Suppressor macrophage (primary cell): Measurements from ENCODE around the gene BSG.
"Not testable (repeated sequence)": the region's sequence is repeated elsewhere in the genome, so short reads cannot be mapped to it uniquely, and the experiment has no call there.

Source experiments
- DNase-seq, 4 experiments: peaks; one replicate each; pipeline ENCODE4 v3.0.0-alpha.2; 2020 to 2022

BSG gene

GRCh38 chr19:588093-588740, 15.8 kb downstream of the BSG start:
- peak; percentile 67 to 87 (median 80) for DNase-seq

GRCh38 chr19:588741-589692, 16.6 kb downstream of the BSG start:
- DNase-seq: peak in 1 of 4 experiments; percentile 43

- peak in 1 of 4 experiments; percentile 18 for DNase-seq
Observed at GRCh38 chr19:589693-590395, 17.4 kb downstream of the BSG start, which contains the start of gene HCN2. Gene HCN2, plus strand, starts transcription at chr19:589881. Its CDS starts 65 bp downstream, at chr19:589946.

GRCh38 chr19:590396-590745, 18.0 kb downstream of the BSG start:
- DNase-seq: peak in 1 of 4 experiments; percentile 59

GRCh38 chr19:590750-591098, 18.3 kb downstream of the BSG start:
- DNase-seq: no peak

GRCh38 chr19:591099-591958, 18.9 kb downstream of the BSG start:
- DNase-seq: peak; percentile 23 to 74 (median 46)

GRCh38 chr19:592101-592500, 19.7 kb downstream of the BSG start:
- no peak for DNase-seq

GRCh38 chr19:593055-593454, 20.7 kb downstream of the BSG start:
- DNase-seq: no peak

GRCh38 chr19:593505-593904, 21.1 kb downstream of the BSG start:
- DNase-seq: peak in 2 of 4 experiments; percentile 41 to 59

- no peak for DNase-seq
Observed at GRCh38 chr19:594265-594870, 22.0 kb downstream of the BSG start.

- no peak for DNase-seq
Observed at GRCh38 chr19:595326-596262, 23.2 kb downstream of the BSG start.

GRCh38 chr19:596263-596655, 23.9 kb downstream of the BSG start:
- DNase-seq: no peak

- no peak for DNase-seq
Observed at GRCh38 chr19:597406-598315, 25.3 kb downstream of the BSG start.

GRCh38 chr19:601310-601709, 28.9 kb downstream of the BSG start:
- DNase-seq: no peak

- no peak for DNase-seq
Observed at GRCh38 chr19:601790-602189, 29.4 kb downstream of the BSG start.

- DNase-seq: no peak
Observed at GRCh38 chr19:602391-603301, 30.2 kb downstream of the BSG start.

- not testable (repeated sequence) for DNase-seq
Observed at GRCh38 chr19:603302-603639, 30.9 kb downstream of the BSG start.

GRCh38 chr19:603779-604178, 31.4 kb downstream of the BSG start:
- DNase-seq: not testable (repeated sequence)
